Esophagus squamous epithelium (tissue), 5 donors: ENCODE data around the gene CALN1. TPM values are rescaled to one million over a fixed set of nuclear protein-coding genes. Genes with fewer than 3 reads are reported as not detected.

Experiments used
- DNase-seq: peaks from one replicate; lab custom pipeline; 2025; lab: John Stamatoyannopoulos, UW
- H3K27ac ChIP-seq, 4 donors: fragments of 200-600 bp; sonication (generic); one replicate each; pipeline ENCODE4 v1.5.1; 2016 to 2019; ENCODE audit warnings: mild to moderate bottlenecking in 1 of 4
- H3K27me3 ChIP-seq, 4 donors: fragments of 200-600 bp; sonication (generic); 1 replicate in 3 of 4; 2 replicates in 1 of 4; pipeline versions ENCODE4 v1.5.1 to v1.6.0; 2017 to 2021; ENCODE audit warnings: antibody characterized with exemption in 1 of 4
- H3K36me3 ChIP-seq, 3 donors: fragments of 200-600 bp; sonication (generic); one replicate each; pipeline ENCODE4 v1.5.1; 2016 to 2019
- H3K4me1 ChIP-seq, 3 donors: fragments of 200-600 bp; sonication (generic); one replicate each; pipeline ENCODE4 v1.5.1; 2017 to 2019
- H3K4me3 ChIP-seq, 4 donors: fragments of 200-600 bp; sonication (generic); 1 replicate in 3 of 4; 2 replicates in 1 of 4; pipeline ENCODE4 v1.5.1; 2016 to 2019; ENCODE audit warnings: mild to moderate bottlenecking in 2 of 4, moderate library complexity in 1 of 4
- H3K9me3 ChIP-seq, 3 donors: fragments of 200-600 bp; sonication (generic); one replicate each; pipeline ENCODE4 v1.5.1; 2016 to 2019
- CTCF ChIP-seq, 6 experiments: fragments of 450-650 bp in 4 of 6; fragments of 200-600 bp in 2 of 6; sonication (generic) in 2 of 6; IDR thresholded peaks; one replicate each; pipeline ENCODE4 v1.5.1; 2016 to 2019; ENCODE audit warnings: antibody characterized with exemption in 6 of 6, mild to moderate bottlenecking in 4 of 6, moderate library complexity in 4 of 6
- POLR2A ChIP-seq, 4 donors: fragments of 450-650 bp; IDR thresholded peaks; one replicate each; pipeline ENCODE4 v1.6.1; 2017; ENCODE audit warnings: antibody characterized with exemption in 4 of 4, mild to moderate bottlenecking in 4 of 4, moderate library complexity in 3 of 4
- WGBS, 2 donors: methylation state at CpG; one replicate each; pipeline ENCODE4 v1.1.5; 2018; 5-methylcytosine and 5-hydroxymethylcytosine counted together
- intact Hi-C: fragments of 100-400 bp; cut with DNase I; formaldehyde crosslinking; loops from one replicate; pipeline ENCODE4 v1.15.0; 2022
- total RNA-seq, 4 donors: library from RNA; depleted of rRNA; stranded (reverse); fragments of >200 nt; gene quantifications; one replicate each; pipeline ENCODE4 v1.1.0, GENCODE V29; 2016
- donor health status: DM: yes; HTN: yes; CAD: no.

Gene CALN1
- total RNA-seq, 4 donors from 2014 or later: 0.83 TPM; not detected in 3

GRCh38 chr7:72025381-72025960, 386.7 kb downstream of the CALN1 start:
- intact Hi-C loops: no loop called here
- 47 to 69% methylated on average over 3 of the region's 3 CpGs for whole genome bisulfite sequencing, 2 donors
- H3K27me3 ChIP-seq: no peaks in the 10 kb centered on the region
- H3K9me3 ChIP-seq: no peaks in the 10 kb centered on the region
- no peak overlapping the region for H3K27ac ChIP-seq
- TF ChIP-seq POLR2A (IDR thresholded peaks at IDR 0.05) (no peak), CTCF (IDR thresholded peaks at IDR 0.05) (no peak)
- no peaks in the 10 kb centered on the region for H3K36me3 ChIP-seq
- no peak overlapping the region for H3K4me3 ChIP-seq
- H3K4me1 ChIP-seq: no peaks in the 10 kb centered on the region
- DNase-seq: no peak

DNA sequence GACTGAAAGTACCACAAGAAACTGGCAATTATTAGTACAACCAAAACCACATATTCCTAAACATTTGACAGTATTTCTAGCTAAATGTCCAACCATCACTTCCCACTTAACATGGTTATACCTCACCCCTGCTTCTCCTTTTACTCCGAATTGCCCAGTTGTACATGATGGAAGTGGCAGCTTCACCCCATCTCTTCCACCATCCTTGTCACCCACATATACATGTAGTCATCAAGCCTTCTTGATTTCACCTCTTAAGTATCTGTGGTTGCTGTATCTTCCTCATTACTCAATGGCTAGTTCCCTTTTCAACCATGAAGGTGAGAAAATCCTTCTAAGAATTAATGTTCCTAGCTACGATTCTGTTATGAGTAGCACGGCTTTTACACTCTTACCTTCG, 388.2 kb downstream of the CALN1 start:
- H3K27me3 ChIP-seq: no peaks in the 10 kb centered on the region
- no peaks in the 10 kb centered on the region for H3K9me3 ChIP-seq
- TF ChIP-seq POLR2A (IDR thresholded peaks at IDR 0.05): no peak
- TF ChIP-seq CTCF (IDR thresholded peaks at IDR 0.05): no peak
- H3K4me1 ChIP-seq: no peaks in the 10 kb centered on the region
- H3K4me3 ChIP-seq: no peak overlapping the region
- 88 to 92% methylated on average over 4 of the region's 4 CpGs for WGBS, 2 donors
- DNase-seq: no peak
- intact Hi-C loops: no loop called here
- H3K36me3 ChIP-seq: no peaks in the 10 kb centered on the region
- no peak overlapping the region for H3K27ac ChIP-seq

DNA sequence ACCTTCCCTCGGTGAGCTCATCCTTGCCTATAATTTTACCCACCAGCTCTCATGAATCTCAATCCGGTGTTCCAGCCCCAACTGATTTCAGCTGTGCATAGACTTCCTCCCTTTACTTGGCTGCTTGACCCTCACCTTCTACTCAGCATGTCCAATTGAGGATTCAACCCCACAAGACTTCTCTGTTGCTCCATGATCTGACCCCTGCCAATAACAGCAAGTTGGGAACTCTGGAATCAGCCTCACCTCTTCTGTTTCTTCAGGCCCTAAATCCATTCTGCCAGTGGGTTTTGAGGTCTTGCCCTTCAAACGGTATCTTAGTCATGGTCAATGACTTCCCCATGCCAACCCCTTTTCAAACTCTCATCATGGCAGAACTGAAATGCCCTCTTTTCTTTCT, 390.4 kb downstream of the CALN1 start:
- intact Hi-C loops: no loop called here
- Histone ChIP-seq H3K9me3 (no peaks in the 10 kb centered on the region), H3K4me3 (no peak overlapping the region), H3K36me3 (no peaks in the 10 kb centered on the region), H3K27me3 (no peaks in the 10 kb centered on the region), H3K4me1 (no peaks in the 10 kb centered on the region), H3K27ac (no peak overlapping the region)
- WGBS, 2 donors: 69% methylated on average over 3 of the region's 3 CpGs
- no peak for TF ChIP-seq POLR2A (IDR thresholded peaks at IDR 0.05)
- no peak for TF ChIP-seq CTCF (IDR thresholded peaks at IDR 0.05)
- DNase-seq: no peak

GRCh38 chr7:72020311-72020710, 391.8 kb downstream of the CALN1 start:
- no peaks in the 10 kb centered on the region for H3K27me3 ChIP-seq
- no peak overlapping the region for H3K27ac ChIP-seq
- no peaks in the 10 kb centered on the region for H3K4me1 ChIP-seq
- intact Hi-C loops: no loop called here
- TF ChIP-seq POLR2A (IDR thresholded peaks at IDR 0.05): no peak
- TF ChIP-seq CTCF (IDR thresholded peaks at IDR 0.05): no peak
- no peak for DNase-seq
- 39 to 65% methylated on average over 3 of the region's 3 CpGs for WGBS, 2 donors
- no peaks in the 10 kb centered on the region for H3K9me3 ChIP-seq
- no peaks in the 10 kb centered on the region for H3K36me3 ChIP-seq
- H3K4me3 ChIP-seq: no peak overlapping the region

- H3K27me3 ChIP-seq: no peaks in the 10 kb centered on the region
- intact Hi-C loops: no loop called here
- no peak overlapping the region for H3K27ac ChIP-seq
- 93% methylated on average over 2 of the region's 2 CpGs; no CpG with 5 or more reads in 1 of the 2 donors for WGBS, 2 donors
- no peak for DNase-seq
- TF ChIP-seq POLR2A (IDR thresholded peaks at IDR 0.05) (no peak), CTCF (IDR thresholded peaks at IDR 0.05) (no peak)
- no peak overlapping the region for H3K4me3 ChIP-seq
- no peaks in the 10 kb centered on the region for H3K36me3 ChIP-seq
- H3K4me1 ChIP-seq: no peaks in the 10 kb centered on the region
- H3K9me3 ChIP-seq: no peaks in the 10 kb centered on the region
These were observed 392.7 kb downstream of the CALN1 start for GRCh38 chr7:72019436-72019835.
